T-helper 1 cell treated with Interleukin-12 subunit alpha and Interleukin-12 subunit beta and Interleukin-4 antibody, amounts not matched to agents 30 ng/mL and 1 ng/mL, for 36 hours (primary cell): ENCODE measurements around the gene ITPK1. TPM values are rescaled to one million over a fixed set of nuclear protein-coding genes. Genes with fewer than 3 reads are reported as not detected.

Source experiments
- intact Hi-C: fragments of 100-400 bp; cut with micrococcal nuclease; formaldehyde crosslinking; loops from one replicate; pipeline ENCODE4 v1.15.1; 2024
- total RNA-seq: library from RNA; stranded (reverse); gene quantifications from 2 replicates; pipeline ENCODE4 v1.2.3, GENCODE V29; 2022

The ITPK1 gene
- total RNA-seq, 1 donor from 2014 or later = 68.4 TPM

GRCh38 chr14:92994942-92995341, 120.8 kb downstream of the ITPK1 start:
- intact Hi-C loops = no loop called here

GRCh38 chr14:92994131-92994676, 121.5 kb downstream of the ITPK1 start:
- intact Hi-C loops = no loop called here

- intact Hi-C loops = no loop called here
Measured at GRCh38 chr14:92993302-92993701, 122.4 kb downstream of the ITPK1 start.

GRCh38 chr14:92991536-92991935, 124.2 kb downstream of the ITPK1 start:
- intact Hi-C loops = no loop called here

- intact Hi-C loops = no loop called here
Measured at GRCh38 chr14:92990456-92991430, 125.0 kb downstream of the ITPK1 start.

- intact Hi-C loops = no loop called here
Measured at GRCh38 chr14:92988786-92989755, 126.7 kb downstream of the ITPK1 start.

GRCh38 chr14:92987713-92988510, 127.8 kb downstream of the ITPK1 start:
- intact Hi-C loops = no loop called here

GRCh38 chr14:92987148-92987570, 128.6 kb downstream of the ITPK1 start:
- intact Hi-C loops = no loop called here

GRCh38 chr14:92986254-92987147, 129.2 kb downstream of the ITPK1 start:
- intact Hi-C loops = no loop called here

GRCh38 chr14:92985521-92985920, 130.2 kb downstream of the ITPK1 start:
- intact Hi-C loops = no loop called here

- intact Hi-C loops = no loop called here
Measured at GRCh38 chr14:92984896-92985295, 130.8 kb downstream of the ITPK1 start.

GRCh38 chr14:92984082-92984788, 131.5 kb downstream of the ITPK1 start:
- intact Hi-C loops = no loop called here

GRCh38 chr14:92982956-92983355, 132.8 kb downstream of the ITPK1 start:
- intact Hi-C loops = no loop called here

- intact Hi-C loops = no loop called here
Measured at GRCh38 chr14:92981726-92982125, 134.0 kb downstream of the ITPK1 start.

GRCh38 chr14:92980866-92981265, 134.9 kb downstream of the ITPK1 start:
- intact Hi-C loops = no loop called here

- intact Hi-C loops = no loop called here
Measured at GRCh38 chr14:92978229-92979021, 137.3 kb downstream of the ITPK1 start.

GRCh38 chr14:92976268-92976667, 139.5 kb downstream of the ITPK1 start:
- intact Hi-C loops = no loop called here
